PC-3 (cell line): ENCODE measurements around the gene POGLUT2. TPM values are rescaled to one million over a fixed set of nuclear protein-coding genes. Genes with fewer than 3 reads are reported as not detected.

Experiments used
- ATAC-seq: fragments of 200-7000 bp; cut with Tn5 transposase; 2 replicates; pipeline ENCODE4 v1.9.1; 2020; ENCODE audit warnings: mild to moderate bottlenecking, moderate library complexity
- BruUV-seq: library from RNA; stranded (reverse); fragments of 400-500 nt; replicated peaks from 2 replicates; lab custom pipeline; 2021; lab: Mats Ljungman, UMichigan
- CTCF ChIA-PET: fragments of 300-600 bp; sonication (Branson Sonifier 250); formaldehyde crosslinking; loops from one replicate; lab custom pipeline; 2022; ENCODE audit warnings: antibody characterized with exemption; lab: Charles Lee
- POLR2A ChIA-PET: fragments of 300-600 bp; sonication (Branson Sonifier 250); formaldehyde crosslinking; loops from one replicate; lab custom pipeline; 2022; ENCODE audit warnings: antibody characterized with exemption; ENCODE audit not compliant: unreplicated experiment; lab: Charles Lee
- DNase-seq: peaks from one replicate; pipeline ENCODE4 v3.0.0-alpha.2; 2015
- H2AFZ ChIP-seq: fragments of 300-600 bp; sonication (generic); 2 replicates; pipeline ENCODE4 v1.6.0; 2016; ENCODE audit warnings: antibody characterized with exemption, low read length
- H3F3A ChIP-seq: fragments of 300-600 bp; sonication (generic); one replicate; pipeline ENCODE4 v1.6.0; 2017; ENCODE audit warnings: antibody characterized with exemption, low read length, control low read depth, mild to moderate bottlenecking; ENCODE audit not compliant: unreplicated experiment
- H3K27ac ChIP-seq: fragments of 300-600 bp; sonication (generic); 2 replicates; pipeline ENCODE4 v1.5.1; 2016; ENCODE audit warnings: mild to moderate bottlenecking, low read length
- H3K27me3 ChIP-seq: fragments of 300-600 bp; sonication (generic); 2 replicates; pipeline ENCODE4 v1.6.1; 2016; ENCODE audit warnings: low read length, mixed read lengths
- H3K36me3 ChIP-seq: fragments of 300-600 bp; sonication (generic); 2 replicates; pipeline ENCODE4 v1.6.1; 2016; ENCODE audit warnings: low read depth, mixed run types, low read length, mixed read lengths
- H3K4me1 ChIP-seq: fragments of 300-600 bp; sonication (generic); 2 replicates; pipeline ENCODE4 v1.5.1; 2016; ENCODE audit warnings: low read length; ENCODE audit not compliant: insufficient read depth
- H3K4me2 ChIP-seq: fragments of 300-600 bp; sonication (generic); 2 replicates; pipeline ENCODE4 v1.6.0; 2016; ENCODE audit warnings: low read length
- H3K4me3 ChIP-seq: fragments of 300-600 bp; sonication (generic); 2 replicates; pipeline ENCODE4 v1.5.1; 2016; ENCODE audit warnings: mild to moderate bottlenecking, low read length, mixed read lengths
- H3K79me2 ChIP-seq: fragments of 300-600 bp; sonication (generic); 2 replicates; pipeline ENCODE4 v1.6.1; 2017; ENCODE audit warnings: low read length, mixed read lengths
- H3K9ac ChIP-seq: fragments of 300-600 bp; sonication (generic); 2 replicates; pipeline ENCODE4 v1.6.0; 2016; ENCODE audit warnings: mild to moderate bottlenecking, low read length
- H3K9me2 ChIP-seq: fragments of 300-600 bp; sonication (generic); replicated peaks from 2 replicates; pipeline ENCODE4 v1.6.1; 2016; ENCODE audit warnings: mixed run types, low read length, mixed read lengths
- H3K9me3 ChIP-seq: fragments of 300-600 bp; sonication (generic); 2 replicates; pipeline ENCODE4 v1.6.1; 2016; ENCODE audit warnings: low read length, mixed read lengths
- H4K20me1 ChIP-seq: fragments of 300-600 bp; sonication (generic); 2 replicates; pipeline ENCODE4 v1.6.1; 2016; ENCODE audit warnings: low read length, mixed read lengths
- CTCF ChIP-seq: fragments of 300-600 bp; sonication (generic); conservative IDR thresholded peaks from 2 replicates; pipeline ENCODE4 v1.5.1; 2017; ENCODE audit warnings: antibody characterized with exemption, low read depth, mild to moderate bottlenecking, low read length
- EZH2 ChIP-seq: fragments of 300-600 bp; sonication (generic); IDR thresholded peaks from one replicate; pipeline ENCODE4 v1.6.1; 2017; ENCODE audit warnings: antibody characterized with exemption, mild to moderate bottlenecking, low read length; ENCODE audit not compliant: unreplicated experiment
- EZH2phosphoT487 ChIP-seq: fragments of 300-600 bp; sonication (generic); IDR thresholded peaks from 2 replicates; pipeline ENCODE4 v1.6.1; 2018; ENCODE audit warnings: mild to moderate bottlenecking, antibody characterized with exemption, low read length, borderline replicate concordance
- intact Hi-C: fragments of 100-400 bp; cut with micrococcal nuclease; formaldehyde crosslinking; loops from 2 replicates; pipeline ENCODE4 v1.9.0; 2023
- total RNA-seq: library from RNA; depleted of rRNA; stranded (reverse); fragments of >200 nt; gene quantifications from 2 replicates; pipeline ENCODE4 v1.2.3, GENCODE V29; 2014

Gene POGLUT2
- total RNA-seq, 1 experiment from 2014 or later, result 6.7 TPM

- no TSS peak for BruUV-seq
- H3K9me3 ChIP-seq, result no peaks in the 10 kb centered on the region
These were observed 47.7 kb upstream of the POGLUT2 start for GRCh38 chr13:102846261-102847015.

GRCh38 chr13:102845630-102846260, 47.0 kb upstream of the POGLUT2 start, which contains the start of gene ERCC5:
TSS of gene ERCC5 (plus strand) at chr13:102846032. CDS start at chr13:102846267, 235 bp downstream.
- POLR2A ChIA-PET, result interaction anchor here (0.5 to 0.9 kb wide), 3 partner anchors 127 to 276 kb away, joined by 3 to 6 read pairs (median 5); no protein-coding TSS in a partner anchor
- TSS peak; percentile 43 for BruUV-seq
- CTCF ChIA-PET, result no interaction called here

More at GRCh38 chr13:102846261-102847015, 47.7 kb upstream of the POGLUT2 start:
- Histone ChIP-seq H2AFZ (peak overlapping the region; percentile 93), H3K36me3 (no peaks in the 10 kb centered on the region), H3K27ac (peak overlapping the region; percentile 74), H4K20me1 (no peaks in the 10 kb centered on the region), H3K4me2 (peak overlapping the region; percentile 89), H3K4me1 (0 out of 2 replicates have a peak, but pooled peaks cover 6% of the 10 kb centered on the region), H3K27me3 (no peaks in the 10 kb centered on the region), H3K9ac (peak overlapping the region; percentile 82), H3K79me2 (peaks cover 32% of the 10 kb centered on the region), H3F3A (no peaks in the 10 kb centered on the region), H3K9me2 (no peaks in the 10 kb centered on the region), H3K4me3 (peak overlapping the region; percentile 95)
- TF ChIP-seq CTCF, result no peak
- no peak for TF ChIP-seq EZH2
- TF ChIP-seq EZH2phosphoT487, result no peak
- POLR2A ChIA-PET, result interaction anchor here (0.5 to 0.9 kb wide), 2 partner anchors 250 to 275 kb away, joined by 3 to 6 read pairs; no protein-coding TSS in a partner anchor
- intact Hi-C loops, result loop anchor here (1.0 kb wide), 6 partner anchors 48 to 266 kb away; partner anchors contain the start of genes POGLUT2, TEX30 and TPP2
- DNase-seq (peak; percentile 34), ATAC-seq (peak; percentile 42)
- CTCF ChIA-PET, result no interaction called here

More at GRCh38 chr13:102845630-102846260, 47.0 kb upstream of the POGLUT2 start, which contains the start of gene ERCC5:
- peak within 1 kb of the TSS; percentile 82 for H3K9ac ChIP-seq
- no peaks in the 10 kb centered on the region for H3K27me3 ChIP-seq
- H3K4me1 ChIP-seq, result 0 out of 2 replicates have a peak, but pooled peaks cover 6% of the 10 kb centered on the region
- DNase-seq, result peak; percentile 93
- TF ChIP-seq CTCF, result no peak
- no peak for TF ChIP-seq EZH2phosphoT487
- TF ChIP-seq EZH2, result no peak
- peak within 1 kb of the TSS; percentile 95 for H3K4me3 ChIP-seq
- no peaks in the 10 kb centered on the region for H3K36me3 ChIP-seq
- peaks cover 32% of the 10 kb centered on the region for H3K79me2 ChIP-seq
- H3K4me2 ChIP-seq, result peak within 1 kb of the TSS; percentile 89
- peak within 1 kb of the TSS; percentile 93 for H2AFZ ChIP-seq
- H3K27ac ChIP-seq, result peak within 1 kb of the TSS; percentile 74
- intact Hi-C loops, result loop anchor here (1.0 kb wide), 2 partner anchors 72 to 249 kb away; partner anchors contain the start of genes TEX30 and TPP2
- ATAC-seq, result peak; percentile 81
- no peaks in the 10 kb centered on the region for H3K9me2 ChIP-seq
- H3F3A ChIP-seq, result no peaks in the 10 kb centered on the region
- H4K20me1 ChIP-seq, result no peaks in the 10 kb centered on the region
- no peaks in the 10 kb centered on the region for H3K9me3 ChIP-seq
